T-helper 9 cell (primary cell): ENCODE data around the gene EWSR1.
"Not testable (repeated sequence)": the region's sequence is repeated elsewhere in the genome, so short reads cannot be mapped to it uniquely, and the experiment has no call there.

Source experiments
- DNase-seq: peaks from one replicate; pipeline ENCODE4 v3.0.0-alpha.2; 2020

Gene EWSR1

GRCh38 chr22:29339381-29340235, 71.5 kb downstream of the EWSR1 start:
- DNase-seq: no peak

- DNase-seq: no peak
These were observed 72.5 kb downstream of the EWSR1 start for GRCh38 chr22:29340566-29340965.

- DNase-seq: no peak
These were observed 73.2 kb downstream of the EWSR1 start for GRCh38 chr22:29341056-29341848.

GRCh38 chr22:29341849-29342127, 73.7 kb downstream of the EWSR1 start:
- DNase-seq: no peak

GRCh38 chr22:29342177-29342576, 74.1 kb downstream of the EWSR1 start:
- no peak for DNase-seq

GRCh38 chr22:29342577-29343312, 74.7 kb downstream of the EWSR1 start:
- DNase-seq: no peak

GRCh38 chr22:29343313-29343805, 75.3 kb downstream of the EWSR1 start:
- no peak for DNase-seq

GRCh38 chr22:29344137-29344536, 76.1 kb downstream of the EWSR1 start:
- DNase-seq: no peak

- not testable (repeated sequence) for DNase-seq
These were observed 76.8 kb downstream of the EWSR1 start for GRCh38 chr22:29344889-29345288.

- DNase-seq: no peak
These were observed 77.9 kb downstream of the EWSR1 start for GRCh38 chr22:29345932-29346331.

- DNase-seq: no peak
These were observed 78.6 kb downstream of the EWSR1 start for GRCh38 chr22:29346659-29347058.

- DNase-seq: no peak
These were observed 80.0 kb downstream of the EWSR1 start for GRCh38 chr22:29348041-29348440.

GRCh38 chr22:29348956-29349355, 80.9 kb downstream of the EWSR1 start:
- no peak for DNase-seq
